Type B pancreatic cell (in vitro differentiated cells): ENCODE data around the gene CACNA1F. TPM values are rescaled to one million over a fixed set of nuclear protein-coding genes. Genes with fewer than 3 reads are reported as not detected.
A peak's percentile ranks its signal among the peaks of the same experiment; 100 is the strongest.

Source experiments
- DNase-seq: peaks from one replicate; pipeline ENCODE4 v3.0.0; 2021; ENCODE audit warnings: mixed read lengths; ENCODE audit not compliant: unreplicated experiment; ENCODE audit errors: extremely low spot score
- H3K27ac Mint-ChIP-seq: 2 replicates; pipeline ENCODE4 v1.8.0; 2021; ENCODE audit warnings: mild to moderate bottlenecking, mixed read lengths
- H3K27me3 Mint-ChIP-seq: 2 replicates; pipeline ENCODE4 v1.8.0; 2021; ENCODE audit warnings: mixed read lengths
- H3K36me3 Mint-ChIP-seq: 2 replicates; pipeline ENCODE4 v1.8.0; 2021; ENCODE audit warnings: mixed read lengths
- H3K4me1 Mint-ChIP-seq: one replicate; pipeline ENCODE4 v1.8.0; 2021; ENCODE audit warnings: mixed read lengths; ENCODE audit not compliant: unreplicated experiment
- H3K4me3 Mint-ChIP-seq: 2 replicates; pipeline ENCODE4 v1.8.0; 2021; ENCODE audit warnings: mild to moderate bottlenecking, mixed read lengths
- H3K9me3 Mint-ChIP-seq: 2 replicates; pipeline ENCODE4 v1.8.0; 2021; ENCODE audit warnings: mixed read lengths
- CTCF ChIP-seq: fragments of 200-600 bp; sonication (generic); conservative IDR thresholded peaks from 2 replicates; pipeline ENCODE4 v1.5.0; 2021; ENCODE audit warnings: antibody characterized with exemption, mild to moderate bottlenecking
- total RNA-seq: library from RNA; stranded (reverse); gene quantifications from 2 replicates; pipeline ENCODE4 v1.2.1, GENCODE V29; 2021; ENCODE audit warnings: low replicate concordance

The CACNA1F gene
- total RNA-seq, 1 donor from 2014 or later = 0.17 TPM

GRCh38 chrX:49276207-49276606, 43.1 kb upstream of the CACNA1F start:
- peaks cover 4% of the 10 kb centered on the region for H3K36me3 Mint-ChIP-seq
- no peak overlapping the region for H3K27ac Mint-ChIP-seq
- H3K4me1 Mint-ChIP-seq = peaks cover 14% of the 10 kb centered on the region
- H3K9me3 Mint-ChIP-seq = no peaks in the 10 kb centered on the region
- no peak overlapping the region for H3K4me3 Mint-ChIP-seq
- DNase-seq = no peak
- no peak for TF ChIP-seq CTCF
- H3K27me3 Mint-ChIP-seq = no peaks in the 10 kb centered on the region

GRCh38 chrX:49273181-49273727, 40.1 kb upstream of the CACNA1F start:
- Mint-ChIP-seq H3K4me3 (no peak overlapping the region), H3K27ac (no peak overlapping the region), H3K27me3 (no peaks in the 10 kb centered on the region), H3K36me3 (peaks cover 4% of the 10 kb centered on the region), H3K4me1 (peaks cover 14% of the 10 kb centered on the region), H3K9me3 (no peaks in the 10 kb centered on the region)
- no peak for TF ChIP-seq CTCF
- DNase-seq = no peak

GRCh38 chrX:49272421-49272820, 39.3 kb upstream of the CACNA1F start:
- H3K27me3 Mint-ChIP-seq = no peaks in the 10 kb centered on the region
- H3K9me3 Mint-ChIP-seq = no peaks in the 10 kb centered on the region
- H3K36me3 Mint-ChIP-seq = peaks cover 4% of the 10 kb centered on the region
- peaks cover 14% of the 10 kb centered on the region for H3K4me1 Mint-ChIP-seq
- peak overlapping the region; percentile 56 for H3K4me3 Mint-ChIP-seq
- no peak for TF ChIP-seq CTCF
- peak overlapping the region; percentile 59 for H3K27ac Mint-ChIP-seq
- DNase-seq = no peak

- peaks cover 4% of the 10 kb centered on the region for H3K36me3 Mint-ChIP-seq
These were observed 38.2 kb upstream of the CACNA1F start for GRCh38 chrX:49271341-49271740.

GRCh38 chrX:49270249-49270921, 37.2 kb upstream of the CACNA1F start:
- H3K36me3 Mint-ChIP-seq = peaks cover 4% of the 10 kb centered on the region

More at GRCh38 chrX:49271341-49271740, 38.2 kb upstream of the CACNA1F start:
- H3K4me1 Mint-ChIP-seq = peaks cover 14% of the 10 kb centered on the region
- H3K9me3 Mint-ChIP-seq = no peaks in the 10 kb centered on the region
- peak overlapping the region; percentile 81 for H3K4me3 Mint-ChIP-seq
- no peaks in the 10 kb centered on the region for H3K27me3 Mint-ChIP-seq
- TF ChIP-seq CTCF = no peak
- DNase-seq = no peak
- H3K27ac Mint-ChIP-seq = peak overlapping the region; percentile 90

More at GRCh38 chrX:49270249-49270921, 37.2 kb upstream of the CACNA1F start:
- DNase-seq = no peak
- H3K4me3 Mint-ChIP-seq = peak overlapping the region; percentile 81
- H3K27me3 Mint-ChIP-seq = no peaks in the 10 kb centered on the region
- no peak overlapping the region for H3K27ac Mint-ChIP-seq
- peaks cover 14% of the 10 kb centered on the region for H3K4me1 Mint-ChIP-seq
- no peak for TF ChIP-seq CTCF
- no peaks in the 10 kb centered on the region for H3K9me3 Mint-ChIP-seq
